SU-DHL-6 (cell line): Measurements from ENCODE around the gene KDM1B.

Experiments used
- H2AFZ ChIP-seq: fragments of 200-600 bp; sonication (generic); 2 replicates; pipeline ENCODE4 v1.6.1; 2014; ENCODE audit warnings: low read depth, mild to moderate bottlenecking, moderate library complexity, mixed read lengths, antibody characterized with exemption, low read length; ENCODE audit not compliant: severe bottlenecking
- H3F3A ChIP-seq: fragments of 200-600 bp; shearing (Covaris generic); 2 replicates; pipeline ENCODE4 v1.6.0; 2016; ENCODE audit warnings: antibody characterized with exemption, mild to moderate bottlenecking; ENCODE audit not compliant: insufficient read depth
- H3K27ac ChIP-seq: fragments of 200-600 bp; sonication (generic); 2 replicates; pipeline ENCODE4 v1.5.1; 2016; ENCODE audit warnings: low read depth, mild to moderate bottlenecking, low read length, moderate library complexity, mixed read lengths
- H3K27me3 ChIP-seq: fragments of 200-600 bp; sonication (generic), shearing (Covaris generic); 2 replicates; pipeline ENCODE4 v1.6.0; 2014; ENCODE audit warnings: mild to moderate bottlenecking, low read length
- H3K36me3 ChIP-seq: fragments of 200-600 bp; sonication (generic); 2 replicates; pipeline ENCODE4 v1.6.1; 2014; ENCODE audit warnings: mild to moderate bottlenecking, low read length, mixed read lengths
- H3K4me2 ChIP-seq: fragments of 300-600, 200-600 bp; shearing (Covaris generic), sonication (generic); 2 replicates; pipeline ENCODE4 v1.6.0; 2014; ENCODE audit warnings: low read length, low read depth, mild to moderate bottlenecking; ENCODE audit not compliant: poor library complexity, severe bottlenecking
- H3K4me3 ChIP-seq: fragments of 200-600 bp; sonication (generic); 2 replicates; pipeline ENCODE4 v1.5.1; 2014; ENCODE audit warnings: antibody characterized with exemption, low read length, mild to moderate bottlenecking, mixed read lengths; ENCODE audit not compliant: insufficient read depth, poor library complexity, severe bottlenecking
- H3K79me2 ChIP-seq: fragments of 200-600 bp; sonication (generic); 2 replicates; pipeline ENCODE4 v1.6.1; 2014; ENCODE audit warnings: mild to moderate bottlenecking, low read length, moderate library complexity; ENCODE audit not compliant: insufficient read depth
- H3K9ac ChIP-seq: fragments of 200-600 bp; sonication (generic); 2 replicates; pipeline ENCODE4 v1.7.0; 2014; ENCODE audit warnings: mild to moderate bottlenecking, low read length
- H3K9me2 ChIP-seq: fragments of 200-600 bp; sonication (generic); replicated peaks from 2 replicates; pipeline ENCODE4 v1.6.1; 2014; ENCODE audit warnings: low read length; ENCODE audit not compliant: insufficient read depth
- H3K9me3 ChIP-seq: fragments of 200-600 bp; sonication (generic); 2 replicates; pipeline ENCODE4 v1.6.1; 2014; ENCODE audit warnings: low read length, mixed read lengths; ENCODE audit not compliant: insufficient read depth
- H4K20me1 ChIP-seq: fragments of 200-600 bp; sonication (generic); 2 replicates; pipeline ENCODE4 v1.6.1; 2014; ENCODE audit warnings: low read depth, mild to moderate bottlenecking, antibody characterized with exemption, low read length, moderate library complexity, mixed read lengths
- CTCF ChIP-seq: fragments of 200-600 bp; sonication (generic); IDR thresholded peaks from one replicate; pipeline ENCODE4 v1.5.1; 2017; ENCODE audit warnings: antibody characterized with exemption, mild to moderate bottlenecking, low read length, moderate library complexity; ENCODE audit not compliant: insufficient read depth, poor library complexity, severe bottlenecking
- EZH2phosphoT487 ChIP-seq: fragments of 200-600 bp; sonication (generic), shearing (Covaris generic); conservative IDR thresholded peaks from 2 replicates; pipeline ENCODE4 v1.6.1; 2018; ENCODE audit warnings: mild to moderate bottlenecking, antibody characterized with exemption, low read length, moderate library complexity, mixed read lengths

The KDM1B gene

GRCh38 chr6:18185624-18186023 lies 30.4 kb downstream of the KDM1B start:
- no peaks in the 10 kb centered on the region; the same call in 1 of the 2 replicates for H3K79me2 ChIP-seq
- no peaks in the 10 kb centered on the region for H3F3A ChIP-seq
- H3K36me3 ChIP-seq, result peaks cover 9% of the 10 kb centered on the region
- no peak overlapping the region for H2AFZ ChIP-seq
- no peak overlapping the region for H3K27ac ChIP-seq
- H3K9me2 ChIP-seq, result no peaks in the 10 kb centered on the region
- no peak overlapping the region for H3K9ac ChIP-seq
- TF ChIP-seq EZH2phosphoT487, result no peak
- TF ChIP-seq CTCF, result no peak
- no peaks in the 10 kb centered on the region for H3K9me3 ChIP-seq
- H3K27me3 ChIP-seq, result no peaks in the 10 kb centered on the region
- no peaks in the 10 kb centered on the region for H4K20me1 ChIP-seq
- no peak overlapping the region for H3K4me2 ChIP-seq
- H3K4me3 ChIP-seq, result no peak overlapping the region

GRCh38 chr6:18186033-18186432 lies 30.8 kb downstream of the KDM1B start:
- Histone ChIP-seq H3K27ac (no peak overlapping the region), H3K4me2 (no peak overlapping the region)

DNA sequence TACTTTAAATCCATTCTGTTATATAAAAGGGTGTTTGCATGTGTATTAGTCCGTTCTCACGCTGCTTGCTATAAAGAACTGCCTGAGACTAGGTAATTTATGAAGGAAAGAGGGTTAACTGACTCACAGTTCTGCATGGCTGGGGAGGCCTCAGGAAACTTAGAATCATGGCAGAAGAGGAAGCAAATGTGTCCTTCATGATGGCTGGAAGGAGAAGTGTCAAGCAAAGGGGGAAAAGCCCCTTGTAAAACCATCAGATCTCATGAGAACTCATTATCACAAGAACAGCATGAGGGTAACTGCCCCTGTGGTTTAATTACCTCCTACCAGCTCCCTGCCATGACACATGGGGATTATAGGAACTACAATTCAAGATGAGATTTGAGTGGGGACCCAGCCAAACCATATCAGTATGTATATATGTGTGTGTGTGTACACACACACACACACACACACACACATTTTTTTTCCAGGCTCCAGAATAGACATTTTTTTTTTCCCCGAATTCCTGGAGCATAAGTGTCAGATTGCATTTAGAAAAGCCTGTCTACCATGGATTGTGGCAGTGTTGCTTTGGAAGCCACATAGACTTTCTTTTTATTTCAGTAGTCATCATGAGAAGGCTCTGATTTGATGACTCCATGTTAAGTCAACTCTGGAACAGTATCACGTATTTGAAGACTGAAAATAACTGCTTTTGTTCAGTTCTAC lies 31.5 kb downstream of the KDM1B start:
- H3K27me3 ChIP-seq, result no peaks in the 10 kb centered on the region
- H3K79me2 ChIP-seq, result no peaks in the 10 kb centered on the region
- no peaks in the 10 kb centered on the region for H4K20me1 ChIP-seq
- TF ChIP-seq CTCF (no peak), EZH2phosphoT487 (no peak)
- no peak overlapping the region for H2AFZ ChIP-seq
- H3K27ac ChIP-seq, result no peak overlapping the region
- peaks cover 4% of the 10 kb centered on the region; the same call in 1 of the 2 replicates for H3K36me3 ChIP-seq
- no peaks in the 10 kb centered on the region for H3K9me3 ChIP-seq
- no peaks in the 10 kb centered on the region for H3F3A ChIP-seq
- no peak overlapping the region for H3K9ac ChIP-seq
- H3K9me2 ChIP-seq, result no peaks in the 10 kb centered on the region
- H3K4me2 ChIP-seq, result no peak overlapping the region
- H3K4me3 ChIP-seq, result no peak overlapping the region

More at GRCh38 chr6:18186033-18186432, 30.8 kb downstream of the KDM1B start:
- Histone ChIP-seq H3K27me3 (no peaks in the 10 kb centered on the region), H3F3A (no peaks in the 10 kb centered on the region), H3K4me3 (no peak overlapping the region), H3K36me3 (peaks cover 6% of the 10 kb centered on the region), H3K9me2 (no peaks in the 10 kb centered on the region), H3K9ac (no peak overlapping the region), H3K79me2 (no peaks in the 10 kb centered on the region), H4K20me1 (no peaks in the 10 kb centered on the region), H2AFZ (no peak overlapping the region), H3K9me3 (no peaks in the 10 kb centered on the region)
- no peak for TF ChIP-seq EZH2phosphoT487
- TF ChIP-seq CTCF, result no peak
